H9 (cell line): Measurements from ENCODE around the gene SP5. TPM values are rescaled to one million over a fixed set of nuclear protein-coding genes. Genes with fewer than 3 reads are reported as not detected.

Source experiments
- DNase-seq: peaks from one replicate; pipeline ENCODE4 v3.0.0-alpha.2; 2017
- H2AFZ ChIP-seq: one replicate; pipeline ENCODE4 v1.6.1; 2013; ENCODE audit warnings: mild to moderate bottlenecking, low read length, control low read depth, moderate library complexity
- H2AK5ac ChIP-seq: 2 replicates; pipeline ENCODE4 v1.6.1; 2013; ENCODE audit warnings: low read length, control low read depth, mixed read lengths; ENCODE audit not compliant: insufficient read length
- H2BK120ac ChIP-seq: one replicate; pipeline ENCODE4 v1.6.1; 2013; ENCODE audit warnings: low read depth, mild to moderate bottlenecking, low read length, control low read depth, inconsistent platforms; ENCODE audit not compliant: poor library complexity, severe bottlenecking
- H2BK12ac ChIP-seq: 2 replicates; pipeline ENCODE4 v1.6.1; 2013; ENCODE audit warnings: low read length, control low read depth, mixed read lengths, low read depth; ENCODE audit not compliant: insufficient read length
- H2BK15ac ChIP-seq: 2 replicates; pipeline ENCODE4 v1.6.1; 2013; ENCODE audit warnings: low read depth, low read length, control low read depth
- H2BK20ac ChIP-seq: one replicate; pipeline ENCODE4 v1.6.1; 2013; ENCODE audit warnings: low read depth, mild to moderate bottlenecking, low read length, control low read depth, inconsistent platforms; ENCODE audit not compliant: poor library complexity, severe bottlenecking
- H2BK5ac ChIP-seq: 2 replicates; pipeline ENCODE4 v1.6.1; 2013; ENCODE audit warnings: low read length, control low read depth, mixed read lengths; ENCODE audit not compliant: insufficient read length
- H3K14ac ChIP-seq: 2 replicates; pipeline ENCODE4 v1.6.1; 2013; ENCODE audit warnings: low read length, control low read depth; ENCODE audit not compliant: insufficient read depth
- H3K18ac ChIP-seq: 2 replicates; pipeline ENCODE4 v1.6.1; 2013; ENCODE audit warnings: low read depth, mild to moderate bottlenecking, mixed read lengths, low read length, control low read depth; ENCODE audit not compliant: insufficient read length
- H3K23ac ChIP-seq: 2 replicates; pipeline ENCODE4 v1.6.1; 2013; ENCODE audit warnings: low read length, control low read depth, mixed read lengths, low read depth; ENCODE audit not compliant: insufficient read length
- H3K23me2 ChIP-seq: 2 replicates; pipeline ENCODE4 v1.6.1; 2013; ENCODE audit warnings: low read depth, mild to moderate bottlenecking, mixed read lengths, low read length, control low read depth; ENCODE audit not compliant: insufficient read length, poor library complexity, severe bottlenecking
- H3K27ac ChIP-seq: 2 replicates; pipeline ENCODE4 v1.5.1; 2013; ENCODE audit warnings: low read length, control low read depth, mixed read lengths, low read depth; ENCODE audit not compliant: insufficient read length
- H3K27me3 ChIP-seq: 2 replicates; pipeline ENCODE4 v1.6.1; 2013; ENCODE audit warnings: low read length, control low read depth, inconsistent platforms; ENCODE audit not compliant: insufficient read depth
- H3K4ac ChIP-seq: 2 replicates; pipeline ENCODE4 v1.6.1; 2013; ENCODE audit warnings: low read depth, mild to moderate bottlenecking, control low read depth, inconsistent platforms, low read length, moderate library complexity
- H3K4me1 ChIP-seq: 2 replicates; pipeline ENCODE4 v1.6.1; 2013; ENCODE audit warnings: low read length, control low read depth, inconsistent platforms; ENCODE audit not compliant: insufficient read depth
- H3K4me2 ChIP-seq: 2 replicates; pipeline ENCODE4 v1.6.1; 2013; ENCODE audit warnings: low read length, control low read depth, mixed read lengths; ENCODE audit not compliant: insufficient read length, insufficient read depth
- H3K56ac ChIP-seq: 2 replicates; pipeline ENCODE4 v1.6.1; 2013; ENCODE audit warnings: low read depth, mild to moderate bottlenecking, mixed read lengths, low read length, control low read depth; ENCODE audit not compliant: insufficient read length
- H3K79me1 ChIP-seq: 2 replicates; pipeline ENCODE4 v1.6.1; 2013; ENCODE audit warnings: low read depth, mild to moderate bottlenecking, moderate library complexity, low read length, control low read depth, inconsistent platforms; ENCODE audit not compliant: insufficient read depth, poor library complexity, severe bottlenecking
- H3K79me2 ChIP-seq: 2 replicates; pipeline ENCODE4 v1.6.1; 2013; ENCODE audit warnings: low read length, control low read depth, inconsistent platforms; ENCODE audit not compliant: insufficient read depth
- H3K9ac ChIP-seq: 2 replicates; pipeline ENCODE4 v1.6.1; 2013; ENCODE audit warnings: low read length, control low read depth, mixed read lengths; ENCODE audit not compliant: insufficient read length; ENCODE audit errors: extremely low read depth
- H3K9me3 ChIP-seq: one replicate; pipeline ENCODE4 v1.6.1; 2013; ENCODE audit warnings: low read depth, low read length, inconsistent platforms; ENCODE audit not compliant: control insufficient read depth
- H3T11ph ChIP-seq: one replicate; pipeline ENCODE4 v1.6.1; 2013; ENCODE audit warnings: mild to moderate bottlenecking, low read length, control low read depth, inconsistent platforms
- H4K20me1 ChIP-seq: one replicate; pipeline ENCODE4 v1.6.1; 2013; ENCODE audit not compliant: control insufficient read depth, insufficient read length, insufficient read depth
- H4K5ac ChIP-seq: 2 replicates; pipeline ENCODE4 v1.6.1; 2013; ENCODE audit warnings: low read depth, mild to moderate bottlenecking, mixed read lengths, low read length, control low read depth; ENCODE audit not compliant: insufficient read length
- H4K8ac ChIP-seq: replicated peaks from 2 replicates; pipeline ENCODE4 v1.6.1; 2013; ENCODE audit warnings: low read length, control low read depth, mixed read lengths, low read depth; ENCODE audit not compliant: insufficient read length
- H4K91ac ChIP-seq: 2 replicates; pipeline ENCODE4 v1.6.1; 2013; ENCODE audit warnings: low read depth, mild to moderate bottlenecking, moderate library complexity, mixed read lengths, low read length, control low read depth; ENCODE audit not compliant: insufficient read length
- H3K27ac Mint-ChIP-seq, 3 experiments: 2 replicates in 2 of 3; 3 replicates in 1 of 3; pipeline ENCODE4 v1.8.0; 2020 to 2021; ENCODE audit warnings: mixed read lengths in 3 of 3, mild to moderate bottlenecking in 1 of 3, moderate library complexity in 1 of 3
- H3K27me3 Mint-ChIP-seq: 2 replicates; pipeline ENCODE4 v1.8.0; 2021; ENCODE audit warnings: low read depth, mild to moderate bottlenecking, moderate library complexity, mixed read lengths
- H3K36me3 Mint-ChIP-seq, 3 experiments: 2 replicates in 2 of 3; 3 replicates in 1 of 3; pipeline ENCODE4 v1.8.0; 2020 to 2021; ENCODE audit warnings: low read depth in 3 of 3, mixed read lengths in 3 of 3; ENCODE audit not compliant: insufficient read depth in 1 of 3
- H3K4me1 Mint-ChIP-seq, 2 experiments: 2 replicates each; pipeline ENCODE4 v1.8.0; 2020; ENCODE audit warnings: mixed read lengths in 2 of 2
- H3K4me3 Mint-ChIP-seq, 2 experiments: 2 replicates in 1 of 2; 3 replicates in 1 of 2; pipeline ENCODE4 v1.8.0; 2020 to 2021; ENCODE audit warnings: mild to moderate bottlenecking in 2 of 2, mixed read lengths in 2 of 2, moderate library complexity in 1 of 2
- H3K9me3 Mint-ChIP-seq, 2 experiments: 2 replicates in 1 of 2; 3 replicates in 1 of 2; pipeline ENCODE4 v1.8.0; 2020; ENCODE audit warnings: mild to moderate bottlenecking in 2 of 2, mixed read lengths in 2 of 2, moderate library complexity in 1 of 2
- WGBS: extraction: QIAGEN DNeasy Blood & Tissue Kit; methylation state at CpG from one replicate; pipeline ENCODE4 v1.1.7; 2013; ENCODE audit warnings: missing lambda C conversion rate, low lambda C conversion rate, mixed read lengths; ENCODE audit not compliant: insufficient read length; ENCODE audit errors: extremely low coverage; 5-methylcytosine and 5-hydroxymethylcytosine counted together
- total RNA-seq: library from RNA; stranded (reverse); gene quantifications from 2 replicates; pipeline ENCODE4 v1.2.1, GENCODE V29; 2021
- TF ChIP-seq, protein P1 (sequence below): fragments of 200-600 bp; sonication (generic); conservative IDR thresholded peaks from 3 replicates; pipeline ENCODE4 v1.8.0; 2021; ENCODE audit warnings: antibody characterized with exemption, mild to moderate bottlenecking

The SP5 gene
- total RNA-seq, 1 experiment from 2014 or later = 1.7 TPM

DNA sequence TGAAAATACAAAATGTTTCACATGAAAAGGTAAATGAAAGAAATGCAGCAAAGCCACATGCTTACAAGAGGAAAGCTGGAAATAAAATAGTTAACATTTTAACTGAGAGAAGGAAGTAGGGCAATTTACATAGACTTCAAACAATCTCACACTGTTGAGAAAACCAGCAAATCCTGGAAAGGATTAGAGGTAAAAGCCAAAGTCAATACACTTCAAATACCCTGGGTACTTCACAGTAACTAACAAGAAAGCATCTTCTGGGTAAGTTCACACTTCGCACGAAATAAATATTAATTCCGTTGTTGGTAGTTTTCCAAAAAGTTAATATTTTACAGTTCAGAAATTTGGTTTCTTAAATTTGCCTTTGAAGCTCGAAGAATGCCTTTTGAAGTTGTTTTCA lies 51.6 kb downstream of the SP5 start:
- Histone ChIP-seq H2AK5ac (no peak overlapping the region), H3K14ac (no peak overlapping the region), H3K9me3 (no peaks in the 10 kb centered on the region), H3K4me2 (no peak overlapping the region), H2BK15ac (no peak overlapping the region), H2AFZ (no peak overlapping the region), H3K4ac (no peak overlapping the region), H3K79me2 (no peaks in the 10 kb centered on the region), H4K8ac (no peak overlapping the region), H2BK12ac (no peak overlapping the region), H4K91ac (no peak overlapping the region), H3K9ac (no peak overlapping the region), H4K5ac (no peak overlapping the region), H2BK5ac (no peak overlapping the region), H3K27me3 (no peaks in the 10 kb centered on the region), H2BK120ac (no peak overlapping the region), H3K56ac (no peak overlapping the region), H3K23ac (no peak overlapping the region), H3K27ac (no peak overlapping the region), H2BK20ac (no peak overlapping the region), H3T11ph (no peak overlapping the region), H3K23me2 (no peaks in the 10 kb centered on the region), H3K4me1 (no peaks in the 10 kb centered on the region), H3K79me1 (no peaks in the 10 kb centered on the region), H4K20me1 (no peaks in the 10 kb centered on the region), H3K18ac (no peak overlapping the region)
- H3K36me3 Mint-ChIP-seq = no peaks in the 10 kb centered on the region; a peak in 1 of 7 replicates
- no peak overlapping the region for H3K4me3 Mint-ChIP-seq
- peaks cover 30 to 39% of the 10 kb centered on the region in 2 experiments for H3K4me1 Mint-ChIP-seq
- DNase-seq = no peak
- H3K27me3 Mint-ChIP-seq = peaks cover 5% of the 10 kb centered on the region
- TF ChIP-seq, protein P1, sequence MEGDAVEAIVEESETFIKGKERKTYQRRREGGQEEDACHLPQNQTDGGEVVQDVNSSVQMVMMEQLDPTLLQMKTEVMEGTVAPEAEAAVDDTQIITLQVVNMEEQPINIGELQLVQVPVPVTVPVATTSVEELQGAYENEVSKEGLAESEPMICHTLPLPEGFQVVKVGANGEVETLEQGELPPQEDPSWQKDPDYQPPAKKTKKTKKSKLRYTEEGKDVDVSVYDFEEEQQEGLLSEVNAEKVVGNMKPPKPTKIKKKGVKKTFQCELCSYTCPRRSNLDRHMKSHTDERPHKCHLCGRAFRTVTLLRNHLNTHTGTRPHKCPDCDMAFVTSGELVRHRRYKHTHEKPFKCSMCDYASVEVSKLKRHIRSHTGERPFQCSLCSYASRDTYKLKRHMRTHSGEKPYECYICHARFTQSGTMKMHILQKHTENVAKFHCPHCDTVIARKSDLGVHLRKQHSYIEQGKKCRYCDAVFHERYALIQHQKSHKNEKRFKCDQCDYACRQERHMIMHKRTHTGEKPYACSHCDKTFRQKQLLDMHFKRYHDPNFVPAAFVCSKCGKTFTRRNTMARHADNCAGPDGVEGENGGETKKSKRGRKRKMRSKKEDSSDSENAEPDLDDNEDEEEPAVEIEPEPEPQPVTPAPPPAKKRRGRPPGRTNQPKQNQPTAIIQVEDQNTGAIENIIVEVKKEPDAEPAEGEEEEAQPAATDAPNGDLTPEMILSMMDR = no peak
- H3K27ac Mint-ChIP-seq = peak overlapping the region in 1 of 3 experiments; percentile 3; a peak in 1 of 7 replicates
- H3K9me3 Mint-ChIP-seq = peaks cover 0 to 3% of the 10 kb centered on the region in 2 experiments; a peak in 1 of 5 replicates
- WGBS = no CpG with 5 or more reads among the region's 4 CpGs

Other genes with a start within 250 kb of the SP5 start
- 0.66 and 1.2 TPM in 2 replicates for gene ERICH2, start 55.0 kb downstream of the SP5 start, total RNA-seq
- 1.8 TPM in 2 replicates for gene GAD1, start 101.5 kb downstream of the SP5 start, total RNA-seq
- 96.9 and 97.7 TPM in 2 replicates for gene GORASP2, start 213.9 kb downstream of the SP5 start, total RNA-seq